GM18511 (cell line): ENCODE measurements around the gene DNM1.

ENCODE experiments used
- ATAC-seq: cut with Tn5 transposase; IDR thresholded peaks from one replicate; pipeline ENCODE4 v1.9.1; 2021; ENCODE audit warnings: mild to moderate bottlenecking, moderate library complexity; ENCODE audit not compliant: unreplicated experiment

Gene DNM1

GRCh38 chr9:128203024-128203706, at the start of gene DNM1:
DNM1 (plus strand) TSS chr9:128203379; CDS start chr9:128203471, 92 bp downstream.
- no peak for ATAC-seq

GRCh38 chr9:128153947-128154695, 49.1 kb upstream of the DNM1 start:
- no peak for ATAC-seq

GRCh38 chr9:128155736-128156500, 47.3 kb upstream of the DNM1 start:
- no peak for ATAC-seq

- ATAC-seq = peak; percentile 21
Observed at GRCh38 chr9:128159522-128159783, 43.7 kb upstream of the DNM1 start.

- peak; percentile 72 for ATAC-seq
Observed at GRCh38 chr9:128159784-128160602, 43.2 kb upstream of the DNM1 start, which contains the start of gene BBLN. BBLN (plus strand) TSS chr9:128160265; CDS start chr9:128160408, 143 bp downstream.

GRCh38 chr9:128160603-128160987, 42.6 kb upstream of the DNM1 start:
- ATAC-seq = peak; percentile 15

GRCh38 chr9:128161215-128161902, 41.8 kb upstream of the DNM1 start:
- no peak for ATAC-seq

GRCh38 chr9:128162215-128163026, 40.8 kb upstream of the DNM1 start:
- no peak for ATAC-seq

- no peak for ATAC-seq
Observed at GRCh38 chr9:128163027-128163515, 40.1 kb upstream of the DNM1 start.

- ATAC-seq = no peak
Observed at GRCh38 chr9:128163523-128164306, 39.5 kb upstream of the DNM1 start.

- ATAC-seq = no peak
Observed at GRCh38 chr9:128164307-128164885, 38.8 kb upstream of the DNM1 start.

GRCh38 chr9:128166169-128166568, 37.0 kb upstream of the DNM1 start:
- ATAC-seq = no peak

- ATAC-seq = no peak
Observed at GRCh38 chr9:128167209-128167608, 36.0 kb upstream of the DNM1 start.

- ATAC-seq = no peak
Observed at GRCh38 chr9:128168731-128169308, 34.4 kb upstream of the DNM1 start.

GRCh38 chr9:128169492-128169891, 33.7 kb upstream of the DNM1 start:
- no peak for ATAC-seq

GRCh38 chr9:128169925-128170324, 33.3 kb upstream of the DNM1 start:
- no peak for ATAC-seq

GRCh38 chr9:128174062-128174461, 29.1 kb upstream of the DNM1 start:
- ATAC-seq = no peak

- ATAC-seq = no peak
Observed at GRCh38 chr9:128175102-128175563, 28.0 kb upstream of the DNM1 start.
